ENCODE results near the gene PCP4. TPM values are rescaled to one million over a fixed set of nuclear protein-coding genes. Genes with fewer than 3 reads are reported as not detected.

The PCP4 gene
- total and polyA plus RNA-seq, 2 donors (not counting 3 experiments of a cell fraction or from before 2014, with no cell fraction given) = not detected

- Histone ChIP-seq H2AFZ (ENCODE audit: low read depth, low read length) (no peak overlapping the region), H3K9ac (replicated peaks; ENCODE audit: extremely low read depth, insufficient read depth, low read length) (no peak overlapping the region), H4K20me1 (replicated peaks; ENCODE audit: control insufficient read depth, extremely low read depth, insufficient read depth, low read length) (no peaks in the 10 kb centered on the region), H3K36me3 (ENCODE audit: control insufficient read depth in 2 of 2, extremely low read depth in 1 of 2, insufficient read depth in 2 of 2, low read length in 2 of 2) (no peaks in the 10 kb centered on the region), H3K27me3 (ENCODE audit: control insufficient read depth in 2 of 2, insufficient read depth in 2 of 2, low read length in 2 of 2) (no peaks in the 10 kb centered on the region), H3K9me1 (replicated peaks; ENCODE audit: control insufficient read depth, extremely low read depth, insufficient read depth, low read length) (no peaks in the 10 kb centered on the region), H3K4me3 (replicated peaks in 1 of 3; ENCODE audit: insufficient read depth in 1 of 3, low read depth in 1 of 3, low read length in 3 of 3) (no peak overlapping the region), H3K79me2 (ENCODE audit: control insufficient read depth, insufficient read depth, low read length) (no peaks in the 10 kb centered on the region), H3K4me2 (ENCODE audit: insufficient read depth, low read length) (no peak overlapping the region), H3K27ac (ENCODE audit: insufficient read depth, low read depth, low read length) (no peak overlapping the region), H3K4me1 (ENCODE audit: control insufficient read depth, extremely low read depth, insufficient read depth, low read length) (no peaks in the 10 kb centered on the region), H3K9me3 (replicated peaks; ENCODE audit: control insufficient read depth, insufficient read depth, low read length) (peaks cover 8% of the 10 kb centered on the region)
- dilution Hi-C loops (cut with MboI; ENCODE audit: extremely low pct_ligation_motif_present, low sequenced_read_pairs) = no loop called here
- no TSS peak for BruUV-seq (replicated peaks)
- FAIRE-seq (no peak), DNase-seq (ENCODE audit: low read depth, low spot score) (no peak)
- intact Hi-C loops (cut with micrococcal nuclease) = no loop called here
- POLR2A ChIA-PET = no interaction called here
- TF ChIP-seq, protein P1, sequence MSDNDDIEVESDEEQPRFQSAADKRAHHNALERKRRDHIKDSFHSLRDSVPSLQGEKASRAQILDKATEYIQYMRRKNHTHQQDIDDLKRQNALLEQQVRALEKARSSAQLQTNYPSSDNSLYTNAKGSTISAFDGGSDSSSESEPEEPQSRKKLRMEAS (IDR thresholded peaks at IDR 0.05; ENCODE audit: insufficient read depth, insufficient read length) = no peak
- TF ChIP-seq POLR2A (IDR thresholded peaks at IDR 0.05; ENCODE audit: low read depth, low read length) = no peak
- no peak for TF ChIP-seq FOS (IDR thresholded peaks at IDR 0.05; ENCODE audit: borderline replicate concordance, insufficient read depth, low read length)
- no peak for TF ChIP-seq EZH2 (IDR thresholded peaks at IDR 0.05; ENCODE audit: borderline replicate concordance, low read depth, low read length, severe bottlenecking)
- TF ChIP-seq MYC (IDR thresholded peaks at IDR 0.05; ENCODE audit: low read depth, low read length) = no peak
- no peak for TF ChIP-seq GATA2 (IDR thresholded peaks at IDR 0.05; ENCODE audit: insufficient read depth, insufficient read length, low read depth, low read length)
- TF ChIP-seq, protein P2, sequence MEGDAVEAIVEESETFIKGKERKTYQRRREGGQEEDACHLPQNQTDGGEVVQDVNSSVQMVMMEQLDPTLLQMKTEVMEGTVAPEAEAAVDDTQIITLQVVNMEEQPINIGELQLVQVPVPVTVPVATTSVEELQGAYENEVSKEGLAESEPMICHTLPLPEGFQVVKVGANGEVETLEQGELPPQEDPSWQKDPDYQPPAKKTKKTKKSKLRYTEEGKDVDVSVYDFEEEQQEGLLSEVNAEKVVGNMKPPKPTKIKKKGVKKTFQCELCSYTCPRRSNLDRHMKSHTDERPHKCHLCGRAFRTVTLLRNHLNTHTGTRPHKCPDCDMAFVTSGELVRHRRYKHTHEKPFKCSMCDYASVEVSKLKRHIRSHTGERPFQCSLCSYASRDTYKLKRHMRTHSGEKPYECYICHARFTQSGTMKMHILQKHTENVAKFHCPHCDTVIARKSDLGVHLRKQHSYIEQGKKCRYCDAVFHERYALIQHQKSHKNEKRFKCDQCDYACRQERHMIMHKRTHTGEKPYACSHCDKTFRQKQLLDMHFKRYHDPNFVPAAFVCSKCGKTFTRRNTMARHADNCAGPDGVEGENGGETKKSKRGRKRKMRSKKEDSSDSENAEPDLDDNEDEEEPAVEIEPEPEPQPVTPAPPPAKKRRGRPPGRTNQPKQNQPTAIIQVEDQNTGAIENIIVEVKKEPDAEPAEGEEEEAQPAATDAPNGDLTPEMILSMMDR (IDR thresholded peaks at IDR 0.05; ENCODE audit: extremely low read depth in 1 of 2, insufficient read depth in 1 of 2, low read depth in 1 of 2, low read length in 2 of 2) = no peak
- TF ChIP-seq POLR2AphosphoS5 (IDR thresholded peaks at IDR 0.05; ENCODE audit: insufficient read depth, low read depth, low read length) = no peak
- TF ChIP-seq JUN (IDR thresholded peaks at IDR 0.05; ENCODE audit: borderline replicate concordance, insufficient read depth, insufficient read length, low read depth) = no peak
- CTCF ChIA-PET = no interaction called here
Observed at GRCh38 chr21:39951183-39952101, 84.2 kb downstream of the PCP4 start.

Data from endothelial cell of umbilical vein (primary cell).